Measurements from ENCODE around the gene TSPAN6. TPM values are rescaled to one million over a fixed set of nuclear protein-coding genes. Genes with fewer than 3 reads are reported as not detected.

The TSPAN6 gene
- total RNA-seq, 1 experiment from 2014 or later: 0.48 TPM

DNA sequence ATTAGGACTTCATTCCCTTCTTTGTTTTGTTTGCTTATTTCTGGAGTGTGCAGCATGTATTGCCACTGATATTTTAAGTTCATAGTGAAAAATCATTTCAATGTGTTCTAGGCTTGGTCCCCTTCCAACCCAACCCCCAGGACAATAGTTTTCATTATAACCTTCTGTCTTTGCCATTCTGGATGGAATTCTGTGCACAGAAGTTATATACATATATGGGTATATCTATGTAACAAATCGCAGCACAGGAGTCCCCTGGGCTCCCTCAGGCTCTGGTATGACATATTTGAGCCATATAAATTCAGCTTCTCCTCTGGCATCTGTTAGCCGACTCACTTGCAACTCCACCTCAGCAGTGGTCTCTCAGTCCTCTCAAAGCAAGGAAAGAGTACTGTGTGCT is 52.0 kb downstream of the TSPAN6 start, which contains the start of gene TNMD:
TSS of gene TNMD (plus strand) at position 326 of the 400 bp plus-strand sequence. CDS start 83 bp downstream, outside the sequence.
- DNase-seq (ENCODE audit: low spot score): no peak

Other genes with a start within 250 kb of the TSPAN6 start
- not detected in 2 replicates for gene PCDH19, start 226.5 kb downstream of the TSPAN6 start, total RNA-seq (2014; rRNA removed; shearing (Covaris generic))
- gene TNMD, start 51.9 kb downstream of the TSPAN6 start, total RNA-seq (2014; rRNA removed; shearing (Covaris generic)): not detected in 2 replicates
- 0.22 and 1.3 TPM in 2 replicates for gene SRPX2, start 7.4 kb upstream of the TSPAN6 start, total RNA-seq (2014; rRNA removed; shearing (Covaris generic))
- 5.4 and 5.7 TPM in 2 replicates for gene SYTL4, start 95.3 kb upstream of the TSPAN6 start, total RNA-seq (2014; rRNA removed; shearing (Covaris generic))
- gene CSTF2, start 183.6 kb upstream of the TSPAN6 start, total RNA-seq (2014; rRNA removed; shearing (Covaris generic)): 12.7 and 18.3 TPM in 2 replicates
- gene NOX1, start 237.6 kb upstream of the TSPAN6 start, total RNA-seq (2014; rRNA removed; shearing (Covaris generic)): not detected in 2 replicates

Measured in A172 (cell line).